Endothelial cell of umbilical vein (primary cell): ENCODE data around the gene DDX46. TPM values are rescaled to one million over a fixed set of nuclear protein-coding genes. Genes with fewer than 3 reads are reported as not detected.

Experiments
- BruUV-seq: library from RNA; stranded (reverse); fragments of 400-500 nt; replicated peaks from 2 replicates; lab custom pipeline; 2021; lab: Mats Ljungman, UMichigan
- CTCF ChIA-PET: fragments of 300-600, 350-600 bp; sonication (Branson Sonifier 250); formaldehyde crosslinking; loops from one replicate; lab custom pipeline; 2021; ENCODE audit warnings: antibody characterized with exemption, inconsistent platforms; lab: Charles Lee
- POLR2A ChIA-PET: fragments of 300-600, 350-600 bp; sonication (Branson Sonifier 250); formaldehyde crosslinking; loops from one replicate; lab custom pipeline; 2021; ENCODE audit warnings: antibody characterized with exemption, inconsistent platforms; lab: Charles Lee
- DNase-seq: peaks from one replicate; pipeline ENCODE4 v3.0.0-alpha.2; 2011; ENCODE audit warnings: low read depth, low spot score
- FAIRE-seq: peaks from 2 replicates; lab custom pipeline; 2011; peaks lifted over from hg19 to GRCh38; lab: Jason Lieb, UNC
- H2AFZ ChIP-seq: 2 replicates; pipeline ENCODE4 v1.6.0; 2012; ENCODE audit warnings: low read depth, low read length, control low read depth, inconsistent platforms
- H3K27ac ChIP-seq: 2 replicates; pipeline ENCODE4 v1.5.1; 2011; ENCODE audit warnings: low read depth, mild to moderate bottlenecking, control low read depth, low read length, moderate library complexity; ENCODE audit not compliant: insufficient read depth
- H3K27me3 ChIP-seq, 2 experiments: 2 replicates each; pipeline versions ENCODE4 v1.6.0 to v1.6.1; 2011; ENCODE audit warnings: low read length in 2 of 2, mixed read lengths in 1 of 2; ENCODE audit not compliant: control insufficient read depth in 2 of 2, insufficient read depth in 2 of 2
- H3K36me3 ChIP-seq, 2 experiments: 2 replicates in 1 of 2; 3 replicates in 1 of 2; pipeline ENCODE4 v1.5.1; 2011; ENCODE audit warnings: low read length in 2 of 2, mild to moderate bottlenecking in 1 of 2, moderate library complexity in 1 of 2; ENCODE audit not compliant: control insufficient read depth in 2 of 2, insufficient read depth in 2 of 2; ENCODE audit errors: extremely low read depth in 1 of 2
- H3K4me1 ChIP-seq: 3 replicates; pipeline ENCODE4 v1.5.1; 2011; ENCODE audit warnings: mild to moderate bottlenecking, low read length; ENCODE audit not compliant: control insufficient read depth, insufficient read depth; ENCODE audit errors: extremely low read depth
- H3K4me2 ChIP-seq: 2 replicates; pipeline ENCODE4 v1.6.1; 2011; ENCODE audit warnings: low read length, control low read depth, mixed read lengths; ENCODE audit not compliant: insufficient read depth
- H3K4me3 ChIP-seq, 3 experiments: fragments of 200-600 bp in 1 of 3; sonication (generic), shearing (Covaris generic) in 1 of 3; replicated peaks in 1 of 3; 2 replicates each; pipeline ENCODE4 v1.5.1; 2011 to 2016; ENCODE audit warnings: control low read depth in 3 of 3, low read length in 3 of 3, mild to moderate bottlenecking in 2 of 3, inconsistent platforms in 1 of 3, low read depth in 1 of 3, moderate library complexity in 1 of 3; ENCODE audit not compliant: insufficient read depth in 1 of 3
- H3K79me2 ChIP-seq: 2 replicates; pipeline ENCODE4 v1.6.0; 2012; ENCODE audit warnings: low read length, inconsistent platforms; ENCODE audit not compliant: control insufficient read depth, insufficient read depth
- H3K9ac ChIP-seq: replicated peaks from 2 replicates; pipeline ENCODE3; 2011; ENCODE audit warnings: low read length, control low read depth; ENCODE audit not compliant: insufficient read depth; ENCODE audit errors: extremely low read depth
- H3K9me1 ChIP-seq: replicated peaks from 3 replicates; pipeline ENCODE4 v1.6.0; 2011; ENCODE audit warnings: mild to moderate bottlenecking, low read length; ENCODE audit not compliant: control insufficient read depth, insufficient read depth; ENCODE audit errors: extremely low read depth
- H3K9me3 ChIP-seq: replicated peaks from 2 replicates; pipeline ENCODE4 v1.5.1; 2012; ENCODE audit warnings: low read length, inconsistent platforms; ENCODE audit not compliant: control insufficient read depth, insufficient read depth
- H4K20me1 ChIP-seq: replicated peaks from 2 replicates; pipeline ENCODE3; 2011; ENCODE audit warnings: mild to moderate bottlenecking, low read length; ENCODE audit not compliant: control insufficient read depth, insufficient read depth; ENCODE audit errors: extremely low read depth
- MYC ChIP-seq: IDR thresholded peaks from one replicate; pipeline ENCODE4 v1.6.1; 2011; ENCODE audit warnings: mild to moderate bottlenecking, low read depth, low read length
- POLR2A ChIP-seq: IDR thresholded peaks from 2 replicates; pipeline ENCODE4 v1.6.1; 2012; ENCODE audit warnings: low read depth, mild to moderate bottlenecking, control low read depth, low read length
- POLR2AphosphoS5 ChIP-seq: IDR thresholded peaks from 2 replicates; pipeline ENCODE4 v1.6.1; 2012; ENCODE audit warnings: low read depth, mild to moderate bottlenecking, control low read depth, low read length, moderate library complexity; ENCODE audit not compliant: insufficient read depth
- dilution Hi-C: fragments of 300-500 bp; cut with MboI; formaldehyde crosslinking; loops from one replicate; pipeline ENCODE4 v1.15.0; 2019; ENCODE audit warnings: low sequenced_read_pairs; ENCODE audit not compliant: extremely low pct_ligation_motif_present
- intact Hi-C: fragments of 100-400 bp; cut with micrococcal nuclease; formaldehyde crosslinking; loops from one replicate; pipeline ENCODE4 v1.10.0; 2022
- polyA plus RNA-seq, 4 experiments: library from polyadenylated mRNA; depleted of rRNA in 3 of 4; stranded (reverse) in 3 of 4; unstranded in 1 of 4; fragments of >200 nt; gene quantifications; 2 replicates each; pipeline versions ENCODE4 v1.2.1 to v1.2.3, GENCODE V29; 2011 to 2012; ENCODE audit warnings: missing spikeins in 1 of 4
- total RNA-seq: library from RNA; stranded (reverse); gene quantifications from 2 replicates; pipeline ENCODE4 v1.2.3, GENCODE V29; 2021

Gene DDX46
- total and polyA plus RNA-seq, 2 donors (not counting 3 experiments of a cell fraction or from before 2014, with no cell fraction given): 16.0 to 65.2 TPM

DNA sequence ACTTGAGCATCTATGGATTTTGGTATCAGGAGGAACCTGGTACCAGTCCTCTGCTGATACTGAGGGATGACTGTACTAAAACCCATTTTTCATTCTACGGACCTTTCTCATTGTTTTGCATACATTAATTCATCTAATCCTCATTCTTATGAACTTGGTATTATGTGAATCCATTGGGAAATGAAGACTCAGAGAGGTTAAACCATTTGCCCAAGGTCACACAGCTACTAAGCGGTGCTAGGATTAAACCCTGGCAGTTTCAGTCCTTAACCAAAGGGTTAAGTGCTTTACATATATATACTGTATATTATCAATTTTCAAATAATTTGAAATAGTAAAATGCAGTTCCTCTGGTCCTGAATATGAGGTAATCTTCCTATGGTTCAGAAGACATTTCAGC, 16.4 kb upstream of the DDX46 start:
- Histone ChIP-seq H3K4me3 (no peak overlapping the region), H2AFZ (no peak overlapping the region), H3K36me3 (no peaks in the 10 kb centered on the region), H3K9ac (no peak overlapping the region), H4K20me1 (no peaks in the 10 kb centered on the region), H3K4me2 (no peak overlapping the region), H3K27me3 (no peaks in the 10 kb centered on the region), H3K4me1 (peaks cover 9% of the 10 kb centered on the region), H3K79me2 (peaks cover 28% of the 10 kb centered on the region), H3K9me1 (no peaks in the 10 kb centered on the region), H3K27ac (no peak overlapping the region), H3K9me3 (no peaks in the 10 kb centered on the region)
- POLR2A ChIA-PET: no interaction called here
- intact Hi-C loops (no loop called here), dilution Hi-C loops (no loop called here)
- BruUV-seq: no TSS peak
- CTCF ChIA-PET: no interaction called here
- TF ChIP-seq MYC (no peak), POLR2A (no peak)
- DNase-seq: no peak
- no peak for FAIRE-seq

DNA sequence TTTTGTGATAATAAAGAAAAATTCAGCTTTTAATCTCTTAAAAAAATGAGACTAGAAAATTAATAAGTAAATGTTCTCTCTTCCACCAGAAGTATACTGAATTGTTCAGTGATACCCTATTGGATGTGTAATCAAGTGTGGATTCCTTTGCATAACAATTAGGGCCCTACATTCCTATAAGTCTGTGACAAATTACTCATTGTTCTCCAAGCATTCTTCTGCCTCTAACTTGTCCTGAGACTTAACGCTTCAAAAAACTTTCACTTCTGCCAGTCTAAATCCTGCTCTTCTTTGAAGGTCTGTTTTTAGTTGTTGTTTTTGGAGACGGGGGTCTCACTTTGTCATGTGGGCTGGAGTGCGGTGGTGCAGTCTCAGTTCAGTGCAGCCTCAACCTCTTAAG, 9.2 kb upstream of the DDX46 start:
- ChIA-PET CTCF (interaction anchor here (1.0 kb wide), 1 partner anchor 11 kb away, joined by 4 read pairs; the partner anchor contains the start of gene CAMLG), POLR2A (no interaction called here)

More for the DNA sequence above, 9.2 kb upstream of the DDX46 start:
- no peak overlapping the region for H3K9ac ChIP-seq
- dilution Hi-C loops: no loop called here
- no peaks in the 10 kb centered on the region for H3K9me3 ChIP-seq
- no TSS peak for BruUV-seq
- no peak overlapping the region for H3K27ac ChIP-seq
- no peak overlapping the region for H2AFZ ChIP-seq
- H3K36me3 ChIP-seq: peaks cover 0 to 5% of the 10 kb centered on the region in 2 experiments
- H3K4me1 ChIP-seq: no peaks in the 10 kb centered on the region
- intact Hi-C loops: no loop called here
- no peaks in the 10 kb centered on the region for H3K9me1 ChIP-seq
- no peak for FAIRE-seq
- TF ChIP-seq POLR2AphosphoS5: no peak
- TF ChIP-seq POLR2A: no peak
- no peak for DNase-seq
- no peaks in the 10 kb centered on the region for H4K20me1 ChIP-seq
- no peaks in the 10 kb centered on the region for H3K79me2 ChIP-seq
- H3K4me2 ChIP-seq: no peak overlapping the region
- H3K27me3 ChIP-seq: no peaks in the 10 kb centered on the region
- no peak overlapping the region for H3K4me3 ChIP-seq
